OCI-LY7 (cell line): ENCODE measurements around the gene NOTO. TPM values are rescaled to one million over a fixed set of nuclear protein-coding genes. Genes with fewer than 3 reads are reported as not detected.

Experiments used
- BruUV-seq: library from RNA; stranded (reverse); fragments of 400-500 nt; replicated peaks from 2 replicates; lab custom pipeline; 2021; lab: Mats Ljungman, UMichigan
- CTCF ChIA-PET: fragments of 300-600 bp; sonication (Branson Sonifier 250); formaldehyde crosslinking; loops from one replicate; lab custom pipeline; 2022; ENCODE audit warnings: antibody characterized with exemption; ENCODE audit not compliant: unreplicated experiment; lab: Charles Lee
- POLR2A ChIA-PET: fragments of 300-600 bp; sonication (Branson Sonifier 250); formaldehyde crosslinking; loops from one replicate; lab custom pipeline; 2022; ENCODE audit warnings: antibody characterized with exemption; lab: Charles Lee
- DNase-seq: peaks from one replicate; pipeline ENCODE4 v3.0.0-alpha.2; 2015; ENCODE audit warnings: low spot score
- H2AFZ ChIP-seq: fragments of 200-600 bp; sonication (generic), shearing (Covaris generic); 2 replicates; pipeline ENCODE4 v1.6.1; 2014; ENCODE audit warnings: mild to moderate bottlenecking, antibody characterized with exemption, low read length, moderate library complexity
- H3K27ac ChIP-seq: fragments of 200-600 bp; sonication (generic); 2 replicates; pipeline ENCODE4 v1.5.1; 2014; ENCODE audit warnings: mixed run types, low read depth, mild to moderate bottlenecking, moderate library complexity, low read length, inconsistent platforms; ENCODE audit not compliant: poor library complexity, severe bottlenecking
- H3K36me3 ChIP-seq: fragments of 200-600 bp; sonication (generic); 2 replicates; pipeline ENCODE4 v1.6.1; 2014; ENCODE audit warnings: mild to moderate bottlenecking, antibody characterized with exemption, low read length, moderate library complexity, mixed read lengths; ENCODE audit not compliant: insufficient read depth
- H3K4me1 ChIP-seq: fragments of 200-600 bp; sonication (generic); 2 replicates; pipeline ENCODE4 v1.5.1; 2014; ENCODE audit warnings: mild to moderate bottlenecking, low read length; ENCODE audit not compliant: insufficient read depth, poor library complexity, severe bottlenecking
- H3K4me2 ChIP-seq: fragments of 200-600 bp; sonication (generic); 2 replicates; pipeline ENCODE4 v1.6.1; 2014; ENCODE audit warnings: mild to moderate bottlenecking, low read length
- H3K4me3 ChIP-seq: fragments of 200-600 bp; sonication (generic); 2 replicates; pipeline ENCODE4 v1.5.1; 2014; ENCODE audit warnings: mild to moderate bottlenecking, low read depth, low read length; ENCODE audit not compliant: poor library complexity, severe bottlenecking
- H3K79me2 ChIP-seq: fragments of 200-600 bp; sonication (generic); 2 replicates; pipeline ENCODE4 v1.6.1; 2016; ENCODE audit warnings: low read depth, mild to moderate bottlenecking, low read length, moderate library complexity, mixed read lengths; ENCODE audit not compliant: insufficient read depth
- H3K9me2 ChIP-seq: fragments of 200-600 bp; sonication (generic); 2 replicates; pipeline ENCODE4 v1.6.1; 2016; ENCODE audit warnings: mild to moderate bottlenecking, low read length, mixed read lengths; ENCODE audit not compliant: insufficient read depth
- H3K9me3 ChIP-seq: fragments of 200-600 bp; sonication (generic); 2 replicates; pipeline ENCODE4 v1.6.1; 2014; ENCODE audit warnings: mild to moderate bottlenecking, mixed run types, low read length, mixed read lengths
- H4K20me1 ChIP-seq: fragments of 200-600 bp; sonication (generic); 2 replicates; pipeline ENCODE4 v1.6.1; 2014; ENCODE audit warnings: mild to moderate bottlenecking, antibody characterized with exemption, low read length, moderate library complexity, mixed read lengths; ENCODE audit not compliant: insufficient read depth
- EZH2phosphoT487 ChIP-seq: fragments of 200-600 bp; sonication (generic); IDR thresholded peaks from 2 replicates; pipeline ENCODE4 v1.6.1; 2018; ENCODE audit warnings: low read depth, borderline replicate concordance, mild to moderate bottlenecking, mixed run types, antibody characterized with exemption, low read length, moderate library complexity, mixed read lengths
- intact Hi-C: fragments of 100-400 bp; cut with micrococcal nuclease; formaldehyde crosslinking; loops from one replicate; pipeline ENCODE4 v1.10.0; 2022; ENCODE audit not compliant: unreplicated experiment
- total RNA-seq, 2 experiments: library from RNA; depleted of rRNA in 1 of 2; stranded (reverse); fragments of >200 nt in 1 of 2; shearing (Covaris generic) in 1 of 2; gene quantifications; 2 replicates each; pipeline ENCODE4 v1.2.3, GENCODE V29; 2014 to 2022
- TF ChIP-seq, protein P1 (sequence below): fragments of 200-600 bp; sonication (generic); conservative IDR thresholded peaks from 2 replicates; pipeline ENCODE4 v1.5.1; 2014; ENCODE audit warnings: mild to moderate bottlenecking, antibody characterized with exemption, low read length, moderate library complexity, mixed read lengths

Gene NOTO
- total RNA-seq, 2 experiments from 2014 or later, result not detected

- H3K27ac ChIP-seq, result no peak overlapping the region
- H4K20me1 ChIP-seq, result no peaks in the 10 kb centered on the region
- intact Hi-C loops, result no loop called here
- no peak for DNase-seq
- H3K4me2 ChIP-seq, result no peak overlapping the region
- H2AFZ ChIP-seq, result no peak overlapping the region
- BruUV-seq, result no TSS peak
- ChIA-PET CTCF (no interaction called here), POLR2A (no interaction called here)
- H3K4me3 ChIP-seq, result no peak overlapping the region
- no peaks in the 10 kb centered on the region for H3K79me2 ChIP-seq
- no peak for TF ChIP-seq EZH2phosphoT487
- TF ChIP-seq, protein P1, sequence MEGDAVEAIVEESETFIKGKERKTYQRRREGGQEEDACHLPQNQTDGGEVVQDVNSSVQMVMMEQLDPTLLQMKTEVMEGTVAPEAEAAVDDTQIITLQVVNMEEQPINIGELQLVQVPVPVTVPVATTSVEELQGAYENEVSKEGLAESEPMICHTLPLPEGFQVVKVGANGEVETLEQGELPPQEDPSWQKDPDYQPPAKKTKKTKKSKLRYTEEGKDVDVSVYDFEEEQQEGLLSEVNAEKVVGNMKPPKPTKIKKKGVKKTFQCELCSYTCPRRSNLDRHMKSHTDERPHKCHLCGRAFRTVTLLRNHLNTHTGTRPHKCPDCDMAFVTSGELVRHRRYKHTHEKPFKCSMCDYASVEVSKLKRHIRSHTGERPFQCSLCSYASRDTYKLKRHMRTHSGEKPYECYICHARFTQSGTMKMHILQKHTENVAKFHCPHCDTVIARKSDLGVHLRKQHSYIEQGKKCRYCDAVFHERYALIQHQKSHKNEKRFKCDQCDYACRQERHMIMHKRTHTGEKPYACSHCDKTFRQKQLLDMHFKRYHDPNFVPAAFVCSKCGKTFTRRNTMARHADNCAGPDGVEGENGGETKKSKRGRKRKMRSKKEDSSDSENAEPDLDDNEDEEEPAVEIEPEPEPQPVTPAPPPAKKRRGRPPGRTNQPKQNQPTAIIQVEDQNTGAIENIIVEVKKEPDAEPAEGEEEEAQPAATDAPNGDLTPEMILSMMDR, result no peak
- H3K4me1 ChIP-seq, result no peaks in the 10 kb centered on the region
- H3K9me2 ChIP-seq, result no peaks in the 10 kb centered on the region
- no peaks in the 10 kb centered on the region for H3K9me3 ChIP-seq
- no peaks in the 10 kb centered on the region for H3K36me3 ChIP-seq
Observed at GRCh38 chr2:73203055-73203681, 794 bp downstream of the NOTO start.

- H3K4me3 ChIP-seq, result no peak overlapping the region
- H3K4me1 ChIP-seq, result no peaks in the 10 kb centered on the region
- no peaks in the 10 kb centered on the region for H4K20me1 ChIP-seq
- no peaks in the 10 kb centered on the region for H3K9me2 ChIP-seq
- POLR2A ChIA-PET, result no interaction called here
- no peak for TF ChIP-seq EZH2phosphoT487
- TF ChIP-seq, protein P1, result no peak
- H3K79me2 ChIP-seq, result no peaks in the 10 kb centered on the region
- intact Hi-C loops, result no loop called here
- no peak for DNase-seq
- H3K9me3 ChIP-seq, result no peaks in the 10 kb centered on the region
- no peak overlapping the region for H2AFZ ChIP-seq
- BruUV-seq, result no TSS peak
- H3K27ac ChIP-seq, result no peak overlapping the region
- CTCF ChIA-PET, result no interaction called here
- no peak overlapping the region for H3K4me2 ChIP-seq
- no peaks in the 10 kb centered on the region for H3K36me3 ChIP-seq
Observed at GRCh38 chr2:73205611-73206010, 3.2 kb downstream of the NOTO start.

- Histone ChIP-seq H3K36me3 (no peaks in the 10 kb centered on the region), H3K9me3 (no peaks in the 10 kb centered on the region), H3K27ac (no peak overlapping the region), H3K4me2 (no peak overlapping the region), H3K4me1 (peaks cover 7% of the 10 kb centered on the region), H2AFZ (no peak overlapping the region), H3K4me3 (no peak overlapping the region), H4K20me1 (no peaks in the 10 kb centered on the region), H3K79me2 (no peaks in the 10 kb centered on the region), H3K9me2 (no peaks in the 10 kb centered on the region)
- ChIA-PET POLR2A (interaction anchor here (0.6 to 1.0 kb wide), 4 partner anchors 15 to 328 kb away, joined by 3 to 11 read pairs (median 4); partner anchors contain the start of gene ALMS1), CTCF (no interaction called here)
- no TSS peak for BruUV-seq
- no peak for TF ChIP-seq EZH2phosphoT487
- TF ChIP-seq, protein P1, result no peak
- no peak for DNase-seq
- intact Hi-C loops, result no loop called here
Observed at GRCh38 chr2:73208258-73208657, 5.9 kb downstream of the NOTO start.
